Right lobe of liver (tissue), 4 donors: ENCODE results near the gene ARHGAP33.

Experiments used
- POLR2A ChIP-seq: fragments of 450-650 bp; IDR thresholded peaks from one replicate; pipeline ENCODE4 v1.6.1; 2017; ENCODE audit warnings: antibody characterized with exemption, mild to moderate bottlenecking
- TF ChIP-seq, protein P1 (sequence below), 4 donors: fragments of 200-600 bp in 3 of 4; fragments of 450-650 bp in 1 of 4; IDR thresholded peaks; one replicate each; pipeline versions ENCODE4 v1.5.1 to v1.8.0; 2016 to 2022; ENCODE audit warnings: antibody characterized with exemption in 4 of 4, mild to moderate bottlenecking in 2 of 4
- donor health status: DM: no; HTN: no; CAD: no.
- donor health status: DM: no; HTN: no; CAD: no.
- donor health status: DM: no; HTN: yes; CAD: no.

DNA sequence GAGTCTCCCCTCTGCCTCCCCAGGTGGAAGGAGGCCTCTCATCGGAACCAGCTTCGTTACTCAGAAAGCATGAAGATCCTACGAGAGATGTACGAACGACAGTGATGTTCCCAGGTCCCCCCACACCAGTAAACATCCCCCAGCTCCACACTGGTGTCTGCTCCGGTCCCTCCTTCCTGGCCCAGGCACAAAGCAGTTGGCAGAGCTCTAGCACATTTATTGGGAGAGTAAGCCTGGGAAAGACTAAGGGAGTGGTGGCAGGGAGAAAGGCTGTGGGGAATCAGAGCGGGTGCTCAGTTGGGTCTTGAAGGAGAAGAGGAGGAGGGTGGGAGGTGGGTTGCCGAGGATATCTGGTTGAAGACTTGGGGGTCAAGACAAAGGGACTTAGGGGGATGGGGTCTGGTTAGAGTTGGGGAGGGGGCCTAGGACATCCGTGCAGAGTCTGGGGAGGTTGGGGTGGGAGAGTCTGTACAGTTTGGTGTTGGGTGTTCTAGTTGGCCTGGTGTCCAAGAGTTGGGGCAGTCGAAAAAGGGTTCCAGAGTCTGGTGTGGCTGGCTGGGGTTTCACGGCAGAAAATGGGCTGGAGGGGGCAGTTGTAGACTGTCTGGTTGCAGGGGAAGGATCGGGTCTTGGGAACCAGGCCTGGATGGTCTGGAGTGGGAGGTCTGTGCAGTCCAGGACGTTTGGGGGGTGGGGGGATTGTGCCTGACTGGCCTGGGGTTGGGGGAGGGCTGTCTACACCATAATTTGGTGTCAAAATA lies 20.8 kb upstream of the ARHGAP33 start:
- TF ChIP-seq, protein P1, sequence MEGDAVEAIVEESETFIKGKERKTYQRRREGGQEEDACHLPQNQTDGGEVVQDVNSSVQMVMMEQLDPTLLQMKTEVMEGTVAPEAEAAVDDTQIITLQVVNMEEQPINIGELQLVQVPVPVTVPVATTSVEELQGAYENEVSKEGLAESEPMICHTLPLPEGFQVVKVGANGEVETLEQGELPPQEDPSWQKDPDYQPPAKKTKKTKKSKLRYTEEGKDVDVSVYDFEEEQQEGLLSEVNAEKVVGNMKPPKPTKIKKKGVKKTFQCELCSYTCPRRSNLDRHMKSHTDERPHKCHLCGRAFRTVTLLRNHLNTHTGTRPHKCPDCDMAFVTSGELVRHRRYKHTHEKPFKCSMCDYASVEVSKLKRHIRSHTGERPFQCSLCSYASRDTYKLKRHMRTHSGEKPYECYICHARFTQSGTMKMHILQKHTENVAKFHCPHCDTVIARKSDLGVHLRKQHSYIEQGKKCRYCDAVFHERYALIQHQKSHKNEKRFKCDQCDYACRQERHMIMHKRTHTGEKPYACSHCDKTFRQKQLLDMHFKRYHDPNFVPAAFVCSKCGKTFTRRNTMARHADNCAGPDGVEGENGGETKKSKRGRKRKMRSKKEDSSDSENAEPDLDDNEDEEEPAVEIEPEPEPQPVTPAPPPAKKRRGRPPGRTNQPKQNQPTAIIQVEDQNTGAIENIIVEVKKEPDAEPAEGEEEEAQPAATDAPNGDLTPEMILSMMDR (IDR thresholded peaks at IDR 0.05) = no peak
- TF ChIP-seq POLR2A = no peak
